HepG2 (cell line): ENCODE results near the gene ZMIZ1. TPM values are rescaled to one million over a fixed set of nuclear protein-coding genes. Genes with fewer than 3 reads are reported as not detected.

ENCODE experiments used
- ARID2 ChIP-seq: sonication (generic); formaldehyde crosslinking; IDR thresholded peaks from 2 replicates; pipeline ENCODE4 v1.8.1; 2022; ENCODE audit warnings: mild to moderate bottlenecking, missing genetic modification reagents, borderline replicate concordance
- ATRX ChIP-seq: sonication (generic); formaldehyde crosslinking; IDR thresholded peaks from 2 replicates; pipeline ENCODE4 v1.4.0; 2020; ENCODE audit warnings: missing genetic modification reagents, borderline replicate concordance
- BHLHE40 ChIP-seq: IDR thresholded peaks from 2 replicates; pipeline ENCODE4 v1.6.1; 2011; ENCODE audit warnings: low read length, improper control_type of control experiment
- DPF2 ChIP-seq: sonication (generic); formaldehyde crosslinking; IDR thresholded peaks from 2 replicates; pipeline ENCODE4 v1.4.0; 2020; ENCODE audit warnings: mild to moderate bottlenecking, low read depth, missing genetic modification reagents, borderline replicate concordance
- MEF2D ChIP-seq: sonication (generic); formaldehyde crosslinking; IDR thresholded peaks from 2 replicates; pipeline ENCODE4 v1.5.1; 2020; ENCODE audit warnings: mild to moderate bottlenecking, missing genetic modification reagents
- MXD4 ChIP-seq: IDR thresholded peaks from 2 replicates; pipeline ENCODE4 v1.6.1; 2016; ENCODE audit warnings: mild to moderate bottlenecking, missing biosample characterization, missing genetic modification reagents
- MYC ChIP-seq: sonication (generic); formaldehyde crosslinking; IDR thresholded peaks from 2 replicates; pipeline ENCODE4 v1.9.0; 2021; ENCODE audit warnings: missing genetic modification reagents, borderline replicate concordance
- NFYB ChIP-seq: sonication (generic); formaldehyde crosslinking; IDR thresholded peaks from 2 replicates; pipeline ENCODE4 v1.4.0; 2020; ENCODE audit warnings: missing genetic modification reagents
- PAWR ChIP-seq: sonication (generic); formaldehyde crosslinking; IDR thresholded peaks from 2 replicates; pipeline ENCODE4 v1.4.0; 2020; ENCODE audit warnings: missing genetic modification reagents, mild to moderate bottlenecking, borderline replicate concordance
- POLR2G ChIP-seq: fragments of 200-400 bp; formaldehyde crosslinking; IDR thresholded peaks from 2 replicates; pipeline ENCODE4 v1.6.1; 2018; ENCODE audit warnings: mild to moderate bottlenecking, low read depth, low read length, moderate library complexity
- RARA ChIP-seq: IDR thresholded peaks from 2 replicates; pipeline ENCODE4 v1.6.1; 2016; ENCODE audit warnings: missing genetic modification reagents, missing compliant biosample characterization
- RFXANK ChIP-seq: IDR thresholded peaks from 2 replicates; pipeline ENCODE4 v1.6.1; 2016
- TBX2 ChIP-seq: sonication (generic); formaldehyde crosslinking; IDR thresholded peaks from 2 replicates; pipeline ENCODE4 v1.5.0; 2020; ENCODE audit warnings: missing genetic modification reagents, mild to moderate bottlenecking, borderline replicate concordance
- TCF7 ChIP-seq: sonication (generic); IDR thresholded peaks from 2 replicates; pipeline ENCODE4 v1.6.1; 2016; ENCODE audit warnings: antibody characterized with exemption, low read depth
- TFDP2 ChIP-seq: sonication (generic); formaldehyde crosslinking; IDR thresholded peaks from 2 replicates; pipeline ENCODE4 v1.4.0; 2020; ENCODE audit warnings: missing genetic modification reagents
- ZBTB7A ChIP-seq: sonication (generic); formaldehyde crosslinking; IDR thresholded peaks from 2 replicates; pipeline ENCODE4 v1.8.0; 2022; ENCODE audit warnings: mild to moderate bottlenecking, missing genetic modification reagents
- ZFP62 ChIP-seq: sonication (generic); formaldehyde crosslinking; IDR thresholded peaks from 2 replicates; pipeline ENCODE4 v1.4.0; 2020; ENCODE audit warnings: missing genetic modification reagents
- ZNF143 ChIP-seq: sonication (generic); formaldehyde crosslinking; IDR thresholded peaks from 2 replicates; pipeline ENCODE4 v1.4.0; 2020; ENCODE audit warnings: missing genetic modification reagents
- ZNF17 ChIP-seq: sonication (generic); formaldehyde crosslinking; IDR thresholded peaks from 2 replicates; pipeline ENCODE4 v1.5.0; 2020; ENCODE audit warnings: mild to moderate bottlenecking, missing genetic modification reagents
- ZNF235 ChIP-seq: sonication (generic); formaldehyde crosslinking; IDR thresholded peaks from 2 replicates; pipeline ENCODE4 v1.8.1; 2023; ENCODE audit warnings: mild to moderate bottlenecking, missing genetic modification reagents, borderline replicate concordance
- ZNF280B ChIP-seq: sonication (generic); formaldehyde crosslinking; IDR thresholded peaks from 2 replicates; pipeline ENCODE4 v1.5.0; 2020; ENCODE audit warnings: missing genetic modification reagents, mild to moderate bottlenecking, borderline replicate concordance
- ZNF382 ChIP-seq: sonication (generic); formaldehyde crosslinking; IDR thresholded peaks from 2 replicates; pipeline ENCODE4 v1.5.0; 2020; ENCODE audit warnings: missing genetic modification reagents, mild to moderate bottlenecking, borderline replicate concordance
- ZNF616 ChIP-seq: sonication (generic); formaldehyde crosslinking; IDR thresholded peaks from 2 replicates; pipeline ENCODE4 v1.5.0; 2020; ENCODE audit warnings: low read depth, mild to moderate bottlenecking, missing genetic modification reagents
- polyA plus RNA-seq, 8 experiments: library from polyadenylated mRNA; depleted of rRNA in 3 of 8; stranded (reverse) in 7 of 8; unstranded in 1 of 8; fragments of >200 nt; fragmentation: Illumina TruSeq in 4 of 8; extraction: Trizol in 4 of 8; gene quantifications; 2 replicates each; pipeline versions ENCODE4 v1.2.1 to v1.2.3, GENCODE V29; 2011 to 2016; ENCODE audit warnings: low read depth in 4 of 8, missing spikeins in 1 of 8, mixed read lengths in 1 of 8; ENCODE audit not compliant: insufficient read depth in 1 of 8
- total RNA-seq, 5 experiments: library from RNA; depleted of rRNA; stranded (reverse); fragments of >200 nt; fragmentation: Illumina TruSeq; extraction: Trizol; gene quantifications; 2 replicates each; pipeline ENCODE4 v1.2.3, GENCODE V29; 2016; ENCODE audit warnings: low read depth in 1 of 5
- TF ChIP-seq, protein P1 (sequence below): sonication (generic); formaldehyde crosslinking; IDR thresholded peaks from 2 replicates; pipeline ENCODE4 v1.5.0; 2020; ENCODE audit warnings: mild to moderate bottlenecking, missing genetic modification reagents
- TF ChIP-seq, protein P2 (sequence below): sonication (generic); formaldehyde crosslinking; IDR thresholded peaks from 2 replicates; pipeline ENCODE4 v1.4.0; 2020; ENCODE audit warnings: missing genetic modification reagents, low read depth, mild to moderate bottlenecking, borderline replicate concordance

ZMIZ1 gene
- total and polyA plus RNA-seq, 2 of the 13 experiments (the other 11 are each of a cell fraction or from before 2014, with no cell fraction given): 5.3 to 10.2 TPM

GRCh38 chr10:79071396-79071923 lies 2.7 kb downstream of the ZMIZ1 start (continued):
- TF ChIP-seq MYC (CRISPR knock-in tag) (peak; percentile 18; the same call in 1 of the 2 replicates), ZFP62 (no peak), ARID2 (CRISPR knock-in tag) (no peak), ZNF616 (CRISPR knock-in tag) (no peak), DPF2 (no peak), TBX2 (CRISPR knock-in tag) (peak; percentile 73; the same call in 1 of the 2 replicates), RARA (CRISPR knock-in tag) (0 out of 2 replicates have a peak, but pooled peaks have one; percentile 18), ATRX (no peak), ZNF235 (CRISPR knock-in tag) (no peak), TFDP2 (CRISPR knock-in tag) (0 out of 2 replicates have a peak, but pooled peaks have one; percentile 27), TCF7 (0 out of 2 replicates have a peak, but pooled peaks have one; percentile 30), RFXANK (no peak), MEF2D (no peak), ZBTB7A (CRISPR knock-in tag) (peak; percentile 69; the same call in 1 of the 2 replicates), POLR2G (peak; percentile 59; the same call in 1 of the 2 replicates), NFYB (no peak), ZNF382 (CRISPR knock-in tag) (no peak), ZNF17 (CRISPR knock-in tag) (no peak), PAWR (no peak), ZNF143 (0 out of 2 replicates have a peak, but pooled peaks have one; percentile 5), MXD4 (CRISPR knock-in tag) (0 out of 2 replicates have a peak, but pooled peaks have one; percentile 33), ZNF280B (CRISPR knock-in tag) (0 out of 2 replicates have a peak, but pooled peaks have one; percentile 37), BHLHE40 (peak; percentile 76)
- TF ChIP-seq, protein P1, sequence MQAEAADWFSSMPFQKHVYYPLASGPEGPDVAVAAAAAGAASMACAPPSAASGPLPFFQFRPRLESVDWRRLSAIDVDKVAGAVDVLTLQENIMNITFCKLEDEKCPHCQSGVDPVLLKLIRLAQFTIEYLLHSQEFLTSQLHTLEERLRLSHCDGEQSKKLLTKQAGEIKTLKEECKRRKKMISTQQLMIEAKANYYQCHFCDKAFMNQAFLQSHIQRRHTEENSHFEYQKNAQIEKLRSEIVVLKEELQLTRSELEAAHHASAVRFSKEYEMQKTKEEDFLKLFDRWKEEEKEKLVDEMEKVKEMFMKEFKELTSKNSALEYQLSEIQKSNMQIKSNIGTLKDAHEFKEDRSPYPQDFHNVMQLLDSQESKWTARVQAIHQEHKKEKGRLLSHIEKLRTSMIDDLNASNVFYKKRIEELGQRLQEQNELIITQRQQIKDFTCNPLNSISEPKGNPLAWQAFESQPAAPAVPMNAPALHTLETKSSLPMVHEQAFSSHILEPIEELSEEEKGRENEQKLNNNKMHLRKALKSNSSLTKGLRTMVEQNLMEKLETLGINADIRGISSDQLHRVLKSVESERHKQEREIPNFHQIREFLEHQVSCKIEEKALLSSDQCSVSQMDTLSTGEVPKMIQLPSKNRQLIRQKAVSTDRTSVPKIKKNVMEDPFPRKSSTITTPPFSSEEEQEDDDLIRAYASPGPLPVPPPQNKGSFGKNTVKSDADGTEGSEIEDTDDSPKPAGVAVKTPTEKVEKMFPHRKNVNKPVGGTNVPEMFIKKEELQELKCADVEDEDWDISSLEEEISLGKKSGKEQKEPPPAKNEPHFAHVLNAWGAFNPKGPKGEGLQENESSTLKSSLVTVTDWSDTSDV (CRISPR knock-in tag): 0 out of 2 replicates have a peak, but pooled peaks have one; percentile 49
- TF ChIP-seq, protein P2, sequence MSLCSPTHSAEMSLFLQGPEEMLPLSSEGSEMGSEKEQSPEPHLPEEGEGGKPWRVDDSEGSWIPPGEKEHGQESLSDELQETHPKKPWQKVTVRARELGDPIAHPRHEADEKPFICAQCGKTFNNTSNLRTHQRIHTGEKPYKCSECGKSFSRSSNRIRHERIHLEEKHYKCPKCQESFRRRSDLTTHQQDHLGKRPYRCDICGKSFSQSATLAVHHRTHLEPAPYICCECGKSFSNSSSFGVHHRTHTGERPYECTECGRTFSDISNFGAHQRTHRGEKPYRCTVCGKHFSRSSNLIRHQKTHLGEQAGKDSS (CRISPR knock-in tag): no peak
